ENCODE measurements around the gene ZMYM2. TPM values are rescaled to one million over a fixed set of nuclear protein-coding genes. Genes with fewer than 3 reads are reported as not detected.
A peak's percentile ranks its signal among the peaks of the same experiment; 100 is the strongest.

ZMYM2 gene
- total RNA-seq, 4 donors from 2014 or later = 50.3 to 149 (median 77.1) TPM

DNA sequence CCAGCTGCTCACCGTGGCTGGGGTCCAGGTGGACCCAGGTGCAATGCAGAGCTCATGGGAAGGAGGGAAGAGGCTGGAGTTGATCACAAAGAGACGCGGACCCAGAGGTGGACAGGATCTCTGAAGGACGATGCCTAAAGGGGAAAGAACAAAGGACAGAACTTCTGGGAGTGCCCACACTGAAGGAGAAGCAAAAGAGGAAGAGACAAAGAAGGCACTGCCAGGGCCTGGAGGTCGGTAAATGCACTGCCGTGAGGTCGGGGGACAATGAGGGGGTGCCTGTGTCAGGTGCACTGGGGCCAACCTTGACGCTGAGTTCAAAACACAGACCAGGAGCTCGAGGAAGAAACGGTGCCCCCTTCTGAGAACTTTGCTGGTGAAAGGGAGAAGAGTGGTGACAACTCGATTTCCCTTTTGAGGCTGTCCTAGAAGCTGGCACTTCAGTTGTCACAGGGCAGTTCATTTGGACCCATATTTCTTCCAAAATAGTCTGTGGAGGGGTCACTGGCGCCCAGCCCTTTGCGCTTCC is 146.7 kb downstream of the ZMYM2 start:
- no peaks in the 10 kb centered on the region for H3K36me3 ChIP-seq
- H3K27ac ChIP-seq = no peak overlapping the region
- no peak for DNase-seq
- no peaks in the 10 kb centered on the region for H3K27me3 ChIP-seq
- no peak overlapping the region for H3K4me3 ChIP-seq
- TF ChIP-seq POLR2A (IDR thresholded peaks at IDR 0.05) = no peak
- TF ChIP-seq, protein P1, sequence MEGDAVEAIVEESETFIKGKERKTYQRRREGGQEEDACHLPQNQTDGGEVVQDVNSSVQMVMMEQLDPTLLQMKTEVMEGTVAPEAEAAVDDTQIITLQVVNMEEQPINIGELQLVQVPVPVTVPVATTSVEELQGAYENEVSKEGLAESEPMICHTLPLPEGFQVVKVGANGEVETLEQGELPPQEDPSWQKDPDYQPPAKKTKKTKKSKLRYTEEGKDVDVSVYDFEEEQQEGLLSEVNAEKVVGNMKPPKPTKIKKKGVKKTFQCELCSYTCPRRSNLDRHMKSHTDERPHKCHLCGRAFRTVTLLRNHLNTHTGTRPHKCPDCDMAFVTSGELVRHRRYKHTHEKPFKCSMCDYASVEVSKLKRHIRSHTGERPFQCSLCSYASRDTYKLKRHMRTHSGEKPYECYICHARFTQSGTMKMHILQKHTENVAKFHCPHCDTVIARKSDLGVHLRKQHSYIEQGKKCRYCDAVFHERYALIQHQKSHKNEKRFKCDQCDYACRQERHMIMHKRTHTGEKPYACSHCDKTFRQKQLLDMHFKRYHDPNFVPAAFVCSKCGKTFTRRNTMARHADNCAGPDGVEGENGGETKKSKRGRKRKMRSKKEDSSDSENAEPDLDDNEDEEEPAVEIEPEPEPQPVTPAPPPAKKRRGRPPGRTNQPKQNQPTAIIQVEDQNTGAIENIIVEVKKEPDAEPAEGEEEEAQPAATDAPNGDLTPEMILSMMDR (IDR thresholded peaks at IDR 0.05) = no peak
- no peaks in the 10 kb centered on the region for H3K4me1 ChIP-seq
- H3K9me3 ChIP-seq = no peaks in the 10 kb centered on the region

DNA sequence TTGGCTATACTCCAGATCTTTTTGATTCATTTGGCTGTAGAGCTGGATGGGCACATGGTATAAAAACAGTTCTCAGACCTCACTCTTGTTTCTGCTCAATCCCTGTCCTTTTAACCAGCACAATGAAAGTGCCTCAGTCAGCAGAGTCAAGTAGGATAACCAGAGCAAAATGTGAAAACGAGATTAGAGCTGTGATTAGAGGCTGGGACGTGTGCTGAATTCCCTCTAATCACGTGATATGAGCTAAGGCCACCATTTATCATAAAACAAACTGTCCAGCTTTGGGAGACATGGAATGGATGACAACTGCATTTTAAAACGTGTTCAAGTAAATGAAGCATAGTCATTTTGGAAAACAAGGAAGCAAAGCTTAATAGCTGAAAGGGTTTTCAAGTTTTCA is 148.2 kb downstream of the ZMYM2 start:
- no peak for DNase-seq

DNA sequence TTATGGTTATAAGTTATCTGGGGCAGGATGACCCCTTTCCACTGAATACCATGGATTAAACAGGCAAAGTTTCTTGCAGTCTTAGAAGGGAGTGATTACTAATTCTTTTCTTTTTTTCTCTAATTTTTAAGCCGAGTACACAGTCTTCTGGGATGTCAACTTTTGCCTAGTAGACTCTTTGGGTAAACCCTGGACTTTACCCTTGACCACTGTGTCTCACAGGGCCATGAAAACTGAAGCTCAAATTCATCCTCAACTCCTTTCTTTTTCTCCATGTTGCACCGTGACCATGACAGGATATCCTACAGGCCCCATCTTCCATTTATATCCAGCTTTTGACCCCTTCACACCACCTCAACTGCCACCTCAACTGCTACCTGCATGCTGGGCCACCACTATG is 150.5 kb downstream of the ZMYM2 start:
- no peak overlapping the region for H3K27ac ChIP-seq

More for the DNA sequence above, 148.2 kb downstream of the ZMYM2 start:
- Histone ChIP-seq H3K36me3 (no peaks in the 10 kb centered on the region), H3K4me1 (no peaks in the 10 kb centered on the region), H3K9me3 (no peaks in the 10 kb centered on the region), H3K27ac (no peak overlapping the region), H3K27me3 (no peaks in the 10 kb centered on the region), H3K4me3 (no peak overlapping the region)
- TF ChIP-seq, protein P1 (IDR thresholded peaks at IDR 0.05) = no peak
- no peak for TF ChIP-seq POLR2A (IDR thresholded peaks at IDR 0.05)

DNA sequence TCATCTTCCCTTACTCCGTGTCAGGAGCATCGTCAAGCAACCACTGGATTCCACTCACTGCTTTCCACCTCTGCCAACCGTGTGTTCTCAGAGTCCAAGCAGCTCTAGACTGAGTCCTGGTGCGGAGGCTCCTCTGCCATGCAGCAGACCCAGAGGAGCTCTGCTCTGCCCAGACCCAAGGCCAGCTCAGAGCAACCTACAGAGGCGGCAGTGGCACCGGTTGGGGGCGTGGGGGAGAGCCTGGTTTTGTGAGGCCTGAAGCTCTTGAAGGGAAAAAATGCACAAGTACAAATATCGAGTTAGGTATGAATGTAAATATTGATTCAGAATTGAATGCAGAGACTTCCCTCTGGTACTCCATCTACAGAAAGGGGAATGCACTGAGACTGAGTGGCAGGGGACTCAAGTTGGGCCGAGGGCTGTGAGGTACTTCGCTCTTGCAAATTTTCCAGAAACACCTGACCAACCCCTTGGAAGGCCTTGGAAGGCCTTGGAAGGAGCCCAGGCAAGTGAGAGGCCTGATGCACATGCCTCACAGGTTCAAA is 155.6 kb downstream of the ZMYM2 start:
- TF ChIP-seq, protein P1 (IDR thresholded peaks at IDR 0.05) = no peak
- no peak for TF ChIP-seq POLR2A (IDR thresholded peaks at IDR 0.05)
- H3K27ac ChIP-seq = no peak overlapping the region

More for the DNA sequence above, 150.5 kb downstream of the ZMYM2 start:
- Histone ChIP-seq H3K36me3 (no peaks in the 10 kb centered on the region), H3K4me1 (no peaks in the 10 kb centered on the region), H3K9me3 (no peaks in the 10 kb centered on the region), H3K4me3 (no peak overlapping the region), H3K27me3 (no peaks in the 10 kb centered on the region)
- TF ChIP-seq POLR2A (IDR thresholded peaks at IDR 0.05) = no peak
- TF ChIP-seq, protein P1 (IDR thresholded peaks at IDR 0.05) = no peak
- no peak for DNase-seq

DNA sequence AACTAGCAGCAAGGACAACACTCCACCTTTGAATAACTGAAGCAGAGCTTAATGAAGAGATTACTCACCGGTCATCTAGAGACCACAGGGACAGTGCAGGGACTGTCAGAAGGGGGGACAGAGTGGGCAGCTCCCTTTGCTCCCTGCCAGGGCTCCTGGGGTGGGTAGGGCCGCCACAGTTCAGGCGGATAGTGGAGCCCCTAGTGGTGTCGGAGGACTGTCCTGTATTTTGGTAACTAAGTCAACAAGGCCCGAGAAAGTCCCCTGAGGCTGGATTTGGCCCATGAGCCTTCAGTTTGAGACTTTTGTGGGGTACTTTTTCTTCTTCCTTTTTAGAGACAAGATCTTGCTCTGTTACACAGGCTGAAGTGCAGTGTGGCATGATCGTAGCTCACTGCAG is 157.7 kb downstream of the ZMYM2 start:
- Histone ChIP-seq H3K9me3 (no peaks in the 10 kb centered on the region), H3K4me1 (peaks cover 0 to 5% (median 2%) of the 10 kb centered on the region in 4 donors), H3K4me3 (no peak overlapping the region), H3K27ac (no peak overlapping the region), H3K27me3 (no peaks in the 10 kb centered on the region), H3K36me3 (no peaks in the 10 kb centered on the region)
- no peak for TF ChIP-seq POLR2A (IDR thresholded peaks at IDR 0.05)
- TF ChIP-seq, protein P1 (IDR thresholded peaks at IDR 0.05) = no peak
- DNase-seq = peak in 1 of 3 donors; percentile 22

More for the DNA sequence above, 155.6 kb downstream of the ZMYM2 start:
- peak in 1 of 3 donors; percentile 8 for DNase-seq
- H3K9me3 ChIP-seq = no peaks in the 10 kb centered on the region
- no peaks in the 10 kb centered on the region for H3K36me3 ChIP-seq
- H3K27me3 ChIP-seq = no peaks in the 10 kb centered on the region
- H3K4me3 ChIP-seq = no peak overlapping the region
- H3K4me1 ChIP-seq = peaks cover 0 to 3% (median 0%) of the 10 kb centered on the region in 4 donors
